Kidney capillary endothelial cell (primary cell): ENCODE results near the gene MBD6.
A peak's percentile ranks its signal among the peaks of the same experiment; 100 is the strongest.

Source experiments
- DNase-seq: peaks from one replicate; pipeline ENCODE4 v3.0.0-alpha.2; 2018; ENCODE audit warnings: low spot score

Gene MBD6

DNA sequence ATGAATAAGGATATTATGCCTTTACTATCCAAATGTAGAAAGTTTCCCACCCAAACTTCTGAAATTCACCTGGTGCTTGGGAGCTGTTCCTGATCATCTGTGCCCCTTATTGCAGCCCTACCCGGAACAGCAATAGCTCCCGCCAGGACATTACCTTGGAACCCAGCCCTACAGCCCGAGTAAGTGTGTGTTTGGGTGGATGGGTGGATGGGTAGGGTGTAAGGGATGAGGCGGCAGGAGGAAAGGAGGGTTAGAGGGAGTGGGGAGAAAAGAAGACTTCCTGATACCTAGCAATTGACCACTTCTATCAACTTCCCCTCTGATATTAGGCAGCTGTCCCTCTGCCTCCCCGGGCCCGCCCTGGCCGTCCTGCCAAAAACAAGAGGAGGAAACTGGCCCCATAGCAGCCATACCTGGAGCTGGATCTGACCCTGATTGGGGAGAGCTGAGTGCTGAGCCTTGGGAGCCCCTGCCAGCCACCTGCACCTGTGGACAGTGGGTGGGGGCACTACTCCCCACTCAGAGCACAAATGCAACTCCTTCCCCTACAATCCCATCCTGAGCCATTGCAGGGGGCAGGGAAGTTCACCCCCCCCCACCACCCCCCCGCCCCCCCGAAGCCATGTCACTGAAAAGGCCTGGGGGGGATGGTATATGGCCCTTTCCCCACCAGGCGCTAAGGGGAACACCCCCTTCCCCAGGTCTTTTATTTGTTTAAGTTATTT, 6.4 kb downstream of the MBD6 start:
- DNase-seq, result no peak

- no peak for DNase-seq
These were observed 7.2 kb downstream of the MBD6 start for GRCh38 chr12:57529831-57530230.

GRCh38 chr12:57530396-57531142, 7.9 kb downstream of the MBD6 start:
- no peak for DNase-seq

- no peak for DNase-seq
These were observed 9.2 kb downstream of the MBD6 start for GRCh38 chr12:57531836-57532235.

- no peak for DNase-seq
These were observed 10.5 kb downstream of the MBD6 start for GRCh38 chr12:57533108-57533507.

GRCh38 chr12:57534250-57534649, 11.6 kb downstream of the MBD6 start:
- DNase-seq, result no peak

- no peak for DNase-seq
These were observed 12.4 kb downstream of the MBD6 start for GRCh38 chr12:57534991-57535543.

DNA sequence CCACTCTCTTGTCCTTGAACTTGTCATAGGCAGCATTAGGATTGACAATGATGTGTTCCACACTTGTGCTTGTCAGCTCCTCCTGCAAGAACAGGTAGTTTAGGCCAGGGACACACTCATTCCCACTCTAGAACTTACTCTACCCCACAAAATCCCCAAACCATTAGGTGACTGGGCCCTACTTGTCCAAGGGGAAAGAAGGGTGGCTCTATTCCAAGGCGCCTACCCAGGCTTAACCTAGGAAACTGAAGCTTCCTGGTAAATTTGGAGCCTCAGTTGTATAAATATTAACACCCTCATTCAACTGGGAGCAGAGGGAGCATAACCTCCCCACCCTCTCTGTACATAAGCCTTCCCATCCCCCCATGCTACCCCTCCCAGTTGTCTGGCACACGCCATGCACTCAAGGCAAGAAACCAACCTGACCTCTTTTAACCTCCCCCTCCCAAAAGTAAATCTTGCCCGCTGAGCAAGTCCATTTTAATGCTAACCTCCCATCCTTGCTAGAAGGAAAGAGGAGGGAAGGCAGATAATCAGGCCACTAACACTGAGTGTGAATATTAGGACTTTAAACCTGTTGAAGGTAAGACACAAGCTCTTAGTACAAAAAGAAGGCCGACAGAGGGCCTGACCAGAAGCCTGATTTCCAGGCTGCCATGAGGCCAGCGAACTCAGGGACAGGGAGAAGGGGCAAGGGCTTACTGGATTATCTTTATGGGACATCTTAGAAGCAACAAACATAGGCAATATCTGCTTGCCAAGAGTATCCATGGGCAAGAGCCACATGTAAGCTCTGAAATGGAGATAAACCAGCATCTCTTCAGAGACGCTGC, 13.4 kb downstream of the MBD6 start:
- no peak for DNase-seq

DNA sequence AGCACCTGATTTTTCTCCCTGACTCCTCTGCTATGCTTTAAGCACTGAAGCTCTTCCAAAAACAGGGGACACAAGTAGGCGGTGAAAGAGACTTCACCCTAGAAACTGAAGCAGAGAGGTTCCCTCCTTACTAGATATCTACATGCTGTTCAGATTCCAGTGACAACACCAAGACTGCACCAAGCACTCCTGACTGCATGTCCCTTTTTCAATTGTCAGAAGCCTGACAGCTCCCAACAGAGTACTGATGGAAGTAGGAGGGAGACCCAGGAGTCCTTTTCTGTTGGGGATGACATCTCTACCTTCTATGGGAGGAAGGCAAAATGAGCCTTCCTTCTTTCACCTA, 13.9 kb downstream of the MBD6 start:
- no peak for DNase-seq

GRCh38 chr12:57539134-57539768, 16.6 kb downstream of the MBD6 start:
- DNase-seq, result no peak

- no peak for DNase-seq
These were observed 18.4 kb downstream of the MBD6 start for GRCh38 chr12:57541001-57541400.

GRCh38 chr12:57541717-57542116, 19.1 kb downstream of the MBD6 start:
- no peak for DNase-seq

- DNase-seq, result peak; percentile 36
These were observed 21.0 kb downstream of the MBD6 start for GRCh38 chr12:57543581-57543980.

DNA sequence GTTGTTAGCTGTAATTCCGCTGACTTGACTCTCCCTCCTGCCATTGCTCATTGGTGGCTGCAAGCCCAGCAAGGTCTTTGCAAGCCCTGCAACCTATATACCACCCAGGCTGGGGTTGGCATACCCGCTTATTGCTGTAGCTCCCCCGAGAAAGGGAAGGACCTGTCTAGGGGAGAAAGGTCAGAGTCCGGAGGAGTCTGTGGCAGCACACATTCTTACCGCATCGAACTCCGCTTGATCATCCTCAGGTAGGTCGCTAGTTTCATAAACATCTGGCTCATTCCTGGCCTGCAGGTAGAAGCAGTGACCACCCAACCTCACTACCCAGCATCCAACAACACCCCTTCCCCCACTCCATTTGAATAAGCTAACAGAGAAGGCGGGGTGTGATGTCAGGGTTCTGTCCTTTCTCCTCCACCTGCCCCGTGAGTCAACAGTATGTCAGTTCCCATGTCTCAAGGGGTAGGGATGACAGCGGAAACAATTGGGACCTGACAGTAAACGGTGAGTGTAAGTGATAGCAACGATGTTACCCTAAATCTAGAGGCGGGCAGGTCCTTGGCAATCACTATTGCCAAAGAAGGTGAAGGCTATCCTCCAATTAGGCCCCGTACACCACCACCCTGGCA, 23.3 kb downstream of the MBD6 start:
- DNase-seq, result no peak

- DNase-seq, result peak; percentile 96
These were observed 24.0 kb downstream of the MBD6 start, which contains the start of gene DCTN2 for GRCh38 chr12:57546438-57547287. DCTN2 (minus strand) TSS chr12:57547192; CDS start chr12:57547063, 129 bp downstream.

DNA sequence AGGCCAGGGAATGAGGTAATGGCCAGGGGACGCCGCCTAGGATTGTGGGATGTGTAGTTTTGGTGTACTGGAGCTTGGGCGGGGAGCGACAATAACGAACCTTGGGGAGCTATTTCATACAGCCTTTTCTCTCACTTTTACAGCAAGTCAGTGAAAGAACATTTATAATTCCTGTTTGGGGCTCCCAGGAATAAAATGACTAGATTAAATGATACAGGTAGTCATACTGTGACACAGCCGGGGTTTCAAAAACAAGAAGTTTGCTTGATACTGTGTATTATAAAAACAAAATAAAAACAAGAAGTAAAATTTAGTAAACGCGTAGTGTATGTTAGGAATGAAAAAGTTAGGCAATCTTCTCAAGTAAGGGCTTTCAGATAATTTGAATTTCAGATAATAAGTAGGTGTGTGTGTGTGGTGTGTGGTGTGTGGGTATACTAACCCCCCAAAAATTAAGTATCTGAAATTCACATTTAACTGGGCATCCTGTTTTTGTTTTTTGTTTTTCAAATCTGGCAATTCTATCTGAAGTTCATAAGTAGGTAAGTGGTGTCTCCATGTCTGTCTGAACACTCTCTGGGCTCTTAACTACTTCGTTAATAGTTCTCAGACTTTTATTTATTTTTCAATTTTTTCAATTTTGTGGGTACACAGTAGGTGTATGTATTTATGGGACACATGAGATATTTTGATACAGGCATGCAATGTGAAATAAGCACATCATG, 24.8 kb downstream of the MBD6 start:
- no peak for DNase-seq

DNA sequence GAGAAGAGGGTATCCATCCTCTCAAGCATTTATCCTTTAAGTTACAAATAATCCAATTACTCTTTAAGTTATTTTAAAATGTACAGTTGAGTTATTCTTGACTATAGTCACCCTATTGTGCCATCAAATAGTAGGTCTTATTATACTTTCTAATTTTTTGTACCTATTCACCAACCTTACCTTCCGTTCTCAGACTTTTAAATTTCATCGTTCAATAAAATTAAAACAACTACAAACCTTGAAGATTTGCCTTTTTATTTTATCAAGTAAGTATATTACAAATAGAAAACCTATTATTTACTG, 25.3 kb downstream of the MBD6 start:
- DNase-seq, result no peak

- no peak for DNase-seq
These were observed 25.9 kb downstream of the MBD6 start for GRCh38 chr12:57548488-57548887.

DNA sequence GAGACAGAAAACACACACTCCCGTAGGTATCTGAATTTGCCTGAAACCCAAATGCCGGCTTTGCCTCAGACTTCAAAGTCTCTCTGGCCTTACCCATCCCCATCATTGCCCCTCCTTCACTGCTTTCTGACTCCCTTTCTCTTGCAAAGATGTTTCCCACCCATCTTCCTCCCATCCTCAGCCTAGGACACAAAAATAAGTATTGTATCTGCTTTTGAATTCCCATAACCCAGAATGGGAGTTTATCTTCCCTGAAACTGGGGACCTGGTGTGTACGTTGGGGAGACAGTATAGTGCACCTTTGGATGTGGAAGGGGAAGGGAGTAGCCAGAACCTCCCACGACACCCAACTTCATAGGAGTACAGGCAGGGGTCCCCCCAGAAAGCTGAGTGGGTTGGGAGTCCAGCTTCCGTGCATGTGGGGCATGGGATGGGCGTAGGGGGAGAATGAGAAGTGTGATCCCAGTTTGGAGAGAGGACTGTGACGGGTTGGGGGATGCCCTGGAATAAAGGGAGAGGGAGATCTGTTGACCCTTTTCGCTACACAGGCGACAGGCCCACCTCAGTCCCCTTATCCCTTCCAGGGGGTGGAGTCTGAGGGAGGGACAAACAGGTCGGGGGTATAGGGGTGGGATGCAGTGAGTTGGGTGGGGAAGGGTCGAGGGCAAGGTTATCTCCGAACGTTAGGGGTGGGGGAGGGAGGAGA, 26.7 kb downstream of the MBD6 start:
- DNase-seq, result no peak
